Thyroid gland (tissue), 4 donors: ENCODE data around the gene WDR70.
"Not testable (repeated sequence)": the region's sequence is repeated elsewhere in the genome, so short reads cannot be mapped to it uniquely, and the experiment has no call there.

Experiments used
- POLR2A ChIP-seq, 2 donors: fragments of 450-650 bp; IDR thresholded peaks; one replicate each; pipeline ENCODE4 v1.6.1; 2017; ENCODE audit warnings: antibody characterized with exemption in 2 of 2, mild to moderate bottlenecking in 2 of 2, moderate library complexity in 1 of 2
- TF ChIP-seq, protein P1 (sequence below), 6 experiments: fragments of 200-600 bp in 3 of 6; fragments of 450-650 bp in 3 of 6; sonication (generic) in 3 of 6; IDR thresholded peaks; one replicate each; pipeline ENCODE4 v1.5.1; 2016 to 2019; ENCODE audit warnings: antibody characterized with exemption in 6 of 6, mild to moderate bottlenecking in 2 of 6, inconsistent platforms in 1 of 6, moderate library complexity in 1 of 6

DNA sequence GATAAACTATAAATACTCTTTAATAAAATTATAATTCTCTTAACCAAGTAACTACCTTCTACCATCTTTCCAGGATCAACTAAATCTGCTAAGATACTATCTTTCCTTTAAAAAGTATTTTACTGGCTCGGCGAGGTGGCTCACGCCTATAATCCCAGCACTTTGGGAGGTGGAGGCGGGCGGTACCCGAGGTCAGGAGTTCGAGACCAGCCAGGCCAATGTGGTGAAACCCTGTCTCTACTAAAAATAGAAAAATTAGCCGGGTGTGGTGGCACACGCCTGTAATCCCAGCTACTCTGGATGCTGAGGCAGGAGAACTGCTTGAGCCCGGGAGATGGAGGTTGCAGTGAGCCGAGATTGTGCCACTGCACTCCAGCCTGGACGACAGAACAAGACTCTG, 44.4 kb upstream of the WDR70 start:
- TF ChIP-seq, protein P1, sequence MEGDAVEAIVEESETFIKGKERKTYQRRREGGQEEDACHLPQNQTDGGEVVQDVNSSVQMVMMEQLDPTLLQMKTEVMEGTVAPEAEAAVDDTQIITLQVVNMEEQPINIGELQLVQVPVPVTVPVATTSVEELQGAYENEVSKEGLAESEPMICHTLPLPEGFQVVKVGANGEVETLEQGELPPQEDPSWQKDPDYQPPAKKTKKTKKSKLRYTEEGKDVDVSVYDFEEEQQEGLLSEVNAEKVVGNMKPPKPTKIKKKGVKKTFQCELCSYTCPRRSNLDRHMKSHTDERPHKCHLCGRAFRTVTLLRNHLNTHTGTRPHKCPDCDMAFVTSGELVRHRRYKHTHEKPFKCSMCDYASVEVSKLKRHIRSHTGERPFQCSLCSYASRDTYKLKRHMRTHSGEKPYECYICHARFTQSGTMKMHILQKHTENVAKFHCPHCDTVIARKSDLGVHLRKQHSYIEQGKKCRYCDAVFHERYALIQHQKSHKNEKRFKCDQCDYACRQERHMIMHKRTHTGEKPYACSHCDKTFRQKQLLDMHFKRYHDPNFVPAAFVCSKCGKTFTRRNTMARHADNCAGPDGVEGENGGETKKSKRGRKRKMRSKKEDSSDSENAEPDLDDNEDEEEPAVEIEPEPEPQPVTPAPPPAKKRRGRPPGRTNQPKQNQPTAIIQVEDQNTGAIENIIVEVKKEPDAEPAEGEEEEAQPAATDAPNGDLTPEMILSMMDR (IDR thresholded peaks at IDR 0.05), result not testable (repeated sequence)
- not testable (repeated sequence) for TF ChIP-seq POLR2A (IDR thresholded peaks at IDR 0.05)
